WTC11 (cell line): ENCODE measurements around the gene KIFC3. TPM values are rescaled to one million over a fixed set of nuclear protein-coding genes. Genes with fewer than 3 reads are reported as not detected.

Source experiments
- ATAC-seq: fragments of 200-7000 bp; cut with Tn5 transposase; 2 replicates; pipeline ENCODE4 v1.10.0; 2021; ENCODE audit warnings: mild to moderate bottlenecking, moderate library complexity
- CTCF ChIA-PET: fragments of 300-600 bp; sonication (Branson Sonifier 250); formaldehyde crosslinking; loops from one replicate; lab custom pipeline; 2021; ENCODE audit warnings: antibody characterized with exemption; lab: Charles Lee
- POLR2A ChIA-PET: fragments of 350-600 bp; sonication (Branson Sonifier 250); formaldehyde crosslinking; loops from one replicate; lab custom pipeline; 2021; ENCODE audit warnings: antibody characterized with exemption; lab: Charles Lee
- DNase-seq: peaks from one replicate; pipeline ENCODE4 v3.0.0; 2021; ENCODE audit warnings: low spot score
- H3K27ac Mint-ChIP-seq: 2 replicates; pipeline ENCODE4 v1.8.0; 2021; ENCODE audit warnings: mixed read lengths
- H3K27me3 Mint-ChIP-seq: 2 replicates; pipeline ENCODE4 v1.8.0; 2021; ENCODE audit warnings: low read depth, mild to moderate bottlenecking, moderate library complexity, mixed read lengths
- H3K36me3 Mint-ChIP-seq: 2 replicates; pipeline ENCODE4 v1.8.0; 2021; ENCODE audit warnings: mixed read lengths
- H3K4me1 Mint-ChIP-seq: 2 replicates; pipeline ENCODE4 v1.8.0; 2022; ENCODE audit warnings: mixed read lengths
- H3K4me3 Mint-ChIP-seq: 2 replicates; pipeline ENCODE4 v1.8.0; 2021; ENCODE audit warnings: mild to moderate bottlenecking, moderate library complexity, mixed read lengths
- H3K9me3 Mint-ChIP-seq: 2 replicates; pipeline ENCODE4 v1.8.0; 2021; ENCODE audit warnings: mixed read lengths
- CBFB ChIP-seq: sonication (generic); formaldehyde crosslinking; IDR thresholded peaks from 2 replicates; pipeline ENCODE4 v1.8.1; 2022; ENCODE audit warnings: mild to moderate bottlenecking, low read depth, missing genetic modification reagents
- JAZF1 ChIP-seq: fragments of 250-450 bp; sonication (Bioruptor Pico); IDR thresholded peaks from 2 replicates; pipeline ENCODE4 v1.9.0; 2021; ENCODE audit warnings: moderate library complexity, mild to moderate bottlenecking, inconsistent platforms
- JUN ChIP-seq: sonication (generic); formaldehyde crosslinking; IDR thresholded peaks from 2 replicates; pipeline ENCODE4 v1.8.0; 2023; ENCODE audit warnings: mild to moderate bottlenecking, missing genetic modification reagents
- KAT7 ChIP-seq: sonication (generic); formaldehyde crosslinking; IDR thresholded peaks from 2 replicates; pipeline ENCODE4 v1.8.1; 2023; ENCODE audit warnings: missing genetic modification reagents, mild to moderate bottlenecking, borderline replicate concordance
- MXD4 ChIP-seq: fragments of 250-450 bp; sonication (Bioruptor Pico); IDR thresholded peaks from 2 replicates; pipeline ENCODE4 v1.8.0; 2021; ENCODE audit warnings: mild to moderate bottlenecking, moderate library complexity, borderline replicate concordance
- NFE2L1 ChIP-seq: sonication (generic); formaldehyde crosslinking; IDR thresholded peaks from 2 replicates; pipeline ENCODE4 v1.8.1; 2023; ENCODE audit warnings: missing genetic modification reagents
- RELA ChIP-seq: sonication (generic); formaldehyde crosslinking; IDR thresholded peaks from 2 replicates; pipeline ENCODE4 v1.8.1; 2022; ENCODE audit warnings: missing genetic modification reagents, mild to moderate bottlenecking, borderline replicate concordance
- SMAD3 ChIP-seq: sonication (generic); formaldehyde crosslinking; IDR thresholded peaks from 2 replicates; pipeline ENCODE4 v1.8.0; 2022; ENCODE audit warnings: missing genetic modification reagents, mild to moderate bottlenecking, borderline replicate concordance
- TCF7 ChIP-seq: sonication (generic); formaldehyde crosslinking; IDR thresholded peaks from 2 replicates; pipeline ENCODE4 v1.8.0; 2022; ENCODE audit warnings: mild to moderate bottlenecking, low read depth, missing genetic modification reagents, moderate library complexity
- ZNF219 ChIP-seq: sonication (generic); formaldehyde crosslinking; IDR thresholded peaks from 2 replicates; pipeline ENCODE4 v1.8.0; 2023; ENCODE audit warnings: missing genetic modification reagents, mild to moderate bottlenecking, borderline replicate concordance
- ZNF232 ChIP-seq: sonication (generic); formaldehyde crosslinking; IDR thresholded peaks from 2 replicates; pipeline ENCODE4 v1.8.0; 2022; ENCODE audit warnings: mild to moderate bottlenecking, missing genetic modification reagents
- ZNF263 ChIP-seq: sonication (generic); formaldehyde crosslinking; IDR thresholded peaks from 2 replicates; pipeline ENCODE4 v1.8.1; 2022; ENCODE audit warnings: low read depth, mild to moderate bottlenecking, moderate library complexity, missing genetic modification reagents
- total RNA-seq: library from RNA; stranded (reverse); gene quantifications from 3 replicates; pipeline ENCODE4 v1.2.3, GENCODE V29; 2021
- TF ChIP-seq, protein P1 (sequence below): sonication (generic); formaldehyde crosslinking; IDR thresholded peaks from 2 replicates; pipeline ENCODE4 v1.8.0; 2023; ENCODE audit warnings: missing genetic modification reagents
- TF ChIP-seq, protein P2 (sequence below): fragments of 250-450 bp; sonication (Bioruptor Pico); IDR thresholded peaks from 2 replicates; pipeline ENCODE4 v1.8.0; 2021; ENCODE audit warnings: mild to moderate bottlenecking
- TF ChIP-seq, protein P3 (sequence below): sonication (generic); formaldehyde crosslinking; IDR thresholded peaks from 2 replicates; pipeline ENCODE4 v1.8.1; 2022; ENCODE audit warnings: low read depth, missing genetic modification reagents, borderline replicate concordance
- TF ChIP-seq, protein P4 (sequence below): sonication (generic); formaldehyde crosslinking; IDR thresholded peaks from 2 replicates; pipeline ENCODE4 v1.8.0; 2022; ENCODE audit warnings: missing genetic modification reagents
- TF ChIP-seq, protein P5 (sequence below): sonication (generic); formaldehyde crosslinking; IDR thresholded peaks from 2 replicates; pipeline ENCODE4 v1.8.0; 2022; ENCODE audit warnings: mild to moderate bottlenecking, missing genetic modification reagents
- TF ChIP-seq, protein P6 (sequence below): sonication (generic); formaldehyde crosslinking; IDR thresholded peaks from 2 replicates; pipeline ENCODE4 v1.8.0; 2023; ENCODE audit warnings: mild to moderate bottlenecking, missing genetic modification reagents

KIFC3 gene
- total RNA-seq, 1 experiment from 2014 or later, result 11.6 TPM

DNA sequence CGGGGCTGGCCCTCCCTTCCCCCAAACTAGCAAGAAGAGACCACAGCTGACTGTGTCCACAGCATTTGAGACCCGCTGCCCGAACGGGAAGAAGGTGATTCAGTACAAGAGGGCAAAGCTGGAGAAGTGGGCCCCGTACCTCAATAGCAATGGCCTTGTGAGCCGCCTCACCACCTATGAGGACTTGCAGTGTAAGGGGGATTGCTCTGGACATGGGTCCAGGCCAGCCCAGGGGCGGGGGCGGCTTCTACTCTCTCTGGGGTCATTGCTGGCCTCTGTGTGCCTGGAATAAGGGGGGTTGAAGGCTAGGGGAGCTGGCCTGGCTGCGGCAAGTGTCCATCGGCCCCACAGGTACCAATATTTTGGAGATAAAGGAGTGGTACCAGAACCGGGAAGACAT, 79.6 kb downstream of the KIFC3 start:
- ChIA-PET CTCF (no interaction called here), POLR2A (no interaction called here)
- TF ChIP-seq, protein P1, sequence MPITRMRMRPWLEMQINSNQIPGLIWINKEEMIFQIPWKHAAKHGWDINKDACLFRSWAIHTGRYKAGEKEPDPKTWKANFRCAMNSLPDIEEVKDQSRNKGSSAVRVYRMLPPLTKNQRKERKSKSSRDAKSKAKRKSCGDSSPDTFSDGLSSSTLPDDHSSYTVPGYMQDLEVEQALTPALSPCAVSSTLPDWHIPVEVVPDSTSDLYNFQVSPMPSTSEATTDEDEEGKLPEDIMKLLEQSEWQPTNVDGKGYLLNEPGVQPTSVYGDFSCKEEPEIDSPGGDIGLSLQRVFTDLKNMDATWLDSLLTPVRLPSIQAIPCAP (CRISPR knock-in tag), result no peak
- TF ChIP-seq SMAD3 (CRISPR knock-in tag) (no peak), NFE2L1 (CRISPR knock-in tag) (no peak), JAZF1 (CRISPR knock-in tag) (no peak), RELA (CRISPR knock-in tag) (no peak), CBFB (no peak), ZNF219 (no peak), ZNF232 (no peak), TCF7 (CRISPR knock-in tag) (no peak), JUN (CRISPR knock-in tag) (no peak)
- TF ChIP-seq, protein P2, sequence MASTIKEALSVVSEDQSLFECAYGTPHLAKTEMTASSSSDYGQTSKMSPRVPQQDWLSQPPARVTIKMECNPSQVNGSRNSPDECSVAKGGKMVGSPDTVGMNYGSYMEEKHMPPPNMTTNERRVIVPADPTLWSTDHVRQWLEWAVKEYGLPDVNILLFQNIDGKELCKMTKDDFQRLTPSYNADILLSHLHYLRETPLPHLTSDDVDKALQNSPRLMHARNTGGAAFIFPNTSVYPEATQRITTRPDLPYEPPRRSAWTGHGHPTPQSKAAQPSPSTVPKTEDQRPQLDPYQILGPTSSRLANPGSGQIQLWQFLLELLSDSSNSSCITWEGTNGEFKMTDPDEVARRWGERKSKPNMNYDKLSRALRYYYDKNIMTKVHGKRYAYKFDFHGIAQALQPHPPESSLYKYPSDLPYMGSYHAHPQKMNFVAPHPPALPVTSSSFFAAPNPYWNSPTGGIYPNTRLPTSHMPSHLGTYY, result no peak
- TF ChIP-seq, protein P3, sequence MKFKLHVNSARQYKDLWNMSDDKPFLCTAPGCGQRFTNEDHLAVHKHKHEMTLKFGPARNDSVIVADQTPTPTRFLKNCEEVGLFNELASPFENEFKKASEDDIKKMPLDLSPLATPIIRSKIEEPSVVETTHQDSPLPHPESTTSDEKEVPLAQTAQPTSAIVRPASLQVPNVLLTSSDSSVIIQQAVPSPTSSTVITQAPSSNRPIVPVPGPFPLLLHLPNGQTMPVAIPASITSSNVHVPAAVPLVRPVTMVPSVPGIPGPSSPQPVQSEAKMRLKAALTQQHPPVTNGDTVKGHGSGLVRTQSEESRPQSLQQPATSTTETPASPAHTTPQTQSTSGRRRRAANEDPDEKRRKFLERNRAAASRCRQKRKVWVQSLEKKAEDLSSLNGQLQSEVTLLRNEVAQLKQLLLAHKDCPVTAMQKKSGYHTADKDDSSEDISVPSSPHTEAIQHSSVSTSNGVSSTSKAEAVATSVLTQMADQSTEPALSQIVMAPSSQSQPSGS (CRISPR knock-in tag), result no peak
- TF ChIP-seq, protein P4, sequence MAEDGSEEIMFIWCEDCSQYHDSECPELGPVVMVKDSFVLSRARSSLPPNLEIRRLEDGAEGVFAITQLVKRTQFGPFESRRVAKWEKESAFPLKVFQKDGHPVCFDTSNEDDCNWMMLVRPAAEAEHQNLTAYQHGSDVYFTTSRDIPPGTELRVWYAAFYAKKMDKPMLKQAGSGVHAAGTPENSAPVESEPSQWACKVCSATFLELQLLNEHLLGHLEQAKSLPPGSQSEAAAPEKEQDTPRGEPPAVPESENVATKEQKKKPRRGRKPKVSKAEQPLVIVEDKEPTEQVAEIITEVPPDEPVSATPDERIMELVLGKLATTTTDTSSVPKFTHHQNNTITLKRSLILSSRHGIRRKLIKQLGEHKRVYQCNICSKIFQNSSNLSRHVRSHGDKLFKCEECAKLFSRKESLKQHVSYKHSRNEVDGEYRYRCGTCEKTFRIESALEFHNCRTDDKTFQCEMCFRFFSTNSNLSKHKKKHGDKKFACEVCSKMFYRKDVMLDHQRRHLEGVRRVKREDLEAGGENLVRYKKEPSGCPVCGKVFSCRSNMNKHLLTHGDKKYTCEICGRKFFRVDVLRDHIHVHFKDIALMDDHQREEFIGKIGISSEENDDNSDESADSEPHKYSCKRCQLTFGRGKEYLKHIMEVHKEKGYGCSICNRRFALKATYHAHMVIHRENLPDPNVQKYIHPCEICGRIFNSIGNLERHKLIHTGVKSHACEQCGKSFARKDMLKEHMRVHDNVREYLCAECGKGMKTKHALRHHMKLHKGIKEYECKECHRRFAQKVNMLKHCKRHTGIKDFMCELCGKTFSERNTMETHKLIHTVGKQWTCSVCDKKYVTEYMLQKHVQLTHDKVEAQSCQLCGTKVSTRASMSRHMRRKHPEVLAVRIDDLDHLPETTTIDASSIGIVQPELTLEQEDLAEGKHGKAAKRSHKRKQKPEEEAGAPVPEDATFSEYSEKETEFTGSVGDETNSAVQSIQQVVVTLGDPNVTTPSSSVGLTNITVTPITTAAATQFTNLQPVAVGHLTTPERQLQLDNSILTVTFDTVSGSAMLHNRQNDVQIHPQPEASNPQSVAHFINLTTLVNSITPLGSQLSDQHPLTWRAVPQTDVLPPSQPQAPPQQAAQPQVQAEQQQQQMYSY, result no peak
- TF ChIP-seq, protein P5, sequence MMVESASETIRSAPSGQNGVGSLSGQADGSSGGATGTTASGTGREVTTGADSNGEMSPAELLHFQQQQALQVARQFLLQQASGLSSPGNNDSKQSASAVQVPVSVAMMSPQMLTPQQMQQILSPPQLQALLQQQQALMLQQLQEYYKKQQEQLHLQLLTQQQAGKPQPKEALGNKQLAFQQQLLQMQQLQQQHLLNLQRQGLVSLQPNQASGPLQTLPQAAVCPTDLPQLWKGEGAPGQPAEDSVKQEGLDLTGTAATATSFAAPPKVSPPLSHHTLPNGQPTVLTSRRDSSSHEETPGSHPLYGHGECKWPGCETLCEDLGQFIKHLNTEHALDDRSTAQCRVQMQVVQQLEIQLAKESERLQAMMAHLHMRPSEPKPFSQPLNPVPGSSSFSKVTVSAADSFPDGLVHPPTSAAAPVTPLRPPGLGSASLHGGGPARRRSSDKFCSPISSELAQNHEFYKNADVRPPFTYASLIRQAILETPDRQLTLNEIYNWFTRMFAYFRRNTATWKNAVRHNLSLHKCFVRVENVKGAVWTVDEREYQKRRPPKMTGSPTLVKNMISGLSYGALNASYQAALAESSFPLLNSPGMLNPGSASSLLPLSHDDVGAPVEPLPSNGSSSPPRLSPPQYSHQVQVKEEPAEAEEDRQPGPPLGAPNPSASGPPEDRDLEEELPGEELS (CRISPR knock-in tag), result no peak
- no peak overlapping the region for H3K4me3 Mint-ChIP-seq
- ATAC-seq, result no peak
- no peaks in the 10 kb centered on the region for H3K27me3 Mint-ChIP-seq
- no peaks in the 10 kb centered on the region for H3K9me3 Mint-ChIP-seq
- no peaks in the 10 kb centered on the region for H3K36me3 Mint-ChIP-seq
- H3K4me1 Mint-ChIP-seq, result no peaks in the 10 kb centered on the region
- DNase-seq, result no peak
- H3K27ac Mint-ChIP-seq, result no peak overlapping the region

DNA sequence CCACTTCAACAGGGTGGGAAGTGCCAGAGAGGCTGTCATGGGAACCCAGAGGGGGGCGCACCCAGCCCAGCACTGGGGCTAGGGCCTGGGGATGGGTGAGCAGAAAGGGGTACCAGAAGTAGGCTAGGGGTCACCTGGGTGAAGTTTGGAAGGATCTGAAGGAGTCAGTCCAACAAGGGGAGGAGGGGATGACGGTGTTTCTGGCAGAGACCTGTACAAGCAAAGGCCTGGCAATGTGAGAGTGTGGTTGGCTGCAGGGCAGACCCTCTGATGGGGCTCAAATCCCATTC, 80.1 kb downstream of the KIFC3 start:
- CTCF ChIA-PET, result no interaction called here
- TF ChIP-seq, protein P4, result no peak
- TF ChIP-seq ZNF263, result no peak
- TF ChIP-seq NFE2L1 (CRISPR knock-in tag), result no peak
- TF ChIP-seq MXD4 (CRISPR knock-in tag), result no peak
- TF ChIP-seq, protein P6, sequence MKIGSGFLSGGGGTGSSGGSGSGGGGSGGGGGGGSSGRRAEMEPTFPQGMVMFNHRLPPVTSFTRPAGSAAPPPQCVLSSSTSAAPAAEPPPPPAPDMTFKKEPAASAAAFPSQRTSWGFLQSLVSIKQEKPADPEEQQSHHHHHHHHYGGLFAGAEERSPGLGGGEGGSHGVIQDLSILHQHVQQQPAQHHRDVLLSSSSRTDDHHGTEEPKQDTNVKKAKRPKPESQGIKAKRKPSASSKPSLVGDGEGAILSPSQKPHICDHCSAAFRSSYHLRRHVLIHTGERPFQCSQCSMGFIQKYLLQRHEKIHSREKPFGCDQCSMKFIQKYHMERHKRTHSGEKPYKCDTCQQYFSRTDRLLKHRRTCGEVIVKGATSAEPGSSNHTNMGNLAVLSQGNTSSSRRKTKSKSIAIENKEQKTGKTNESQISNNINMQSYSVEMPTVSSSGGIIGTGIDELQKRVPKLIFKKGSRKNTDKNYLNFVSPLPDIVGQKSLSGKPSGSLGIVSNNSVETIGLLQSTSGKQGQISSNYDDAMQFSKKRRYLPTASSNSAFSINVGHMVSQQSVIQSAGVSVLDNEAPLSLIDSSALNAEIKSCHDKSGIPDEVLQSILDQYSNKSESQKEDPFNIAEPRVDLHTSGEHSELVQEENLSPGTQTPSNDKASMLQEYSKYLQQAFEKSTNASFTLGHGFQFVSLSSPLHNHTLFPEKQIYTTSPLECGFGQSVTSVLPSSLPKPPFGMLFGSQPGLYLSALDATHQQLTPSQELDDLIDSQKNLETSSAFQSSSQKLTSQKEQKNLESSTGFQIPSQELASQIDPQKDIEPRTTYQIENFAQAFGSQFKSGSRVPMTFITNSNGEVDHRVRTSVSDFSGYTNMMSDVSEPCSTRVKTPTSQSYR (CRISPR knock-in tag), result no peak
- TF ChIP-seq KAT7 (CRISPR knock-in tag), result no peak

More for the DNA sequence above, 80.1 kb downstream of the KIFC3 start:
- ATAC-seq (no peak), DNase-seq (no peak)
- no peaks in the 10 kb centered on the region for H3K9me3 Mint-ChIP-seq
- no peak overlapping the region for H3K4me3 Mint-ChIP-seq
- POLR2A ChIA-PET, result no interaction called here
- no peak overlapping the region for H3K27ac Mint-ChIP-seq
- no peaks in the 10 kb centered on the region for H3K36me3 Mint-ChIP-seq
- no peaks in the 10 kb centered on the region for H3K27me3 Mint-ChIP-seq
- H3K4me1 Mint-ChIP-seq, result no peaks in the 10 kb centered on the region
